ENCODE data around the gene FAM162B.
A peak's percentile ranks its signal among the peaks of the same experiment; 100 is the strongest.
"Not testable (repeated sequence)": the region's sequence is repeated elsewhere in the genome, so short reads cannot be mapped to it uniquely, and the experiment has no call there.

Gene FAM162B

GRCh38 chr6:116764961-116765841, at the start of gene FAM162B:
FAM162B (minus strand) TSS chr6:116765719; CDS start chr6:116765576, 143 bp downstream.
- peak; percentile 15 for DNase-seq

GRCh38 chr6:116812051-116812650, 46.6 kb upstream of the FAM162B start:
- no peak for DNase-seq
- no peak for ATAC-seq

More at GRCh38 chr6:116764961-116765841, at the start of gene FAM162B:
- peak; percentile 45 for ATAC-seq

GRCh38 chr6:116801971-116802370, 36.5 kb upstream of the FAM162B start:
- DNase-seq (no peak), ATAC-seq (no peak)

GRCh38 chr6:116799945-116800344, 34.4 kb upstream of the FAM162B start:
- ATAC-seq (no peak), DNase-seq (no peak)

GRCh38 chr6:116797585-116797984, 32.1 kb upstream of the FAM162B start:
- ATAC-seq (no peak), DNase-seq (no peak)

- no peak for DNase-seq
These were observed 27.7 kb upstream of the FAM162B start for GRCh38 chr6:116793224-116793623.

GRCh38 chr6:116783852-116784251, 18.3 kb upstream of the FAM162B start:
- ATAC-seq: no peak
- no peak for DNase-seq

More at GRCh38 chr6:116793224-116793623, 27.7 kb upstream of the FAM162B start:
- no peak for ATAC-seq

GRCh38 chr6:116779573-116780164, 14.2 kb upstream of the FAM162B start:
- DNase-seq (no peak), ATAC-seq (no peak)

- ATAC-seq: no peak
- no peak for DNase-seq
These were observed 8.4 kb upstream of the FAM162B start for GRCh38 chr6:116773886-116774285.

GRCh38 chr6:116772450-116772849, 6.9 kb upstream of the FAM162B start:
- DNase-seq: no peak
- ATAC-seq: no peak

GRCh38 chr6:116767715-116768114, 2.2 kb upstream of the FAM162B start:
- no peak for DNase-seq
- no peak for ATAC-seq

GRCh38 chr6:116766506-116767176, 1.1 kb upstream of the FAM162B start:
- DNase-seq: no peak
- ATAC-seq: no peak

GRCh38 chr6:116764629-116764960, 924 bp downstream of the FAM162B start:
- DNase-seq (no peak), ATAC-seq (no peak)

- DNase-seq: no peak
- no peak for ATAC-seq
These were observed 1.5 kb downstream of the FAM162B start for GRCh38 chr6:116763906-116764628.

- DNase-seq (no peak), ATAC-seq (no peak)
These were observed 2.5 kb downstream of the FAM162B start for GRCh38 chr6:116763048-116763447.

- DNase-seq: no peak
- no peak for ATAC-seq
These were observed 3.3 kb downstream of the FAM162B start for GRCh38 chr6:116762235-116762634.

- peak; percentile 36 for ATAC-seq
- no peak for DNase-seq
These were observed 3.7 kb downstream of the FAM162B start for GRCh38 chr6:116761779-116762178.

- ATAC-seq (no peak), DNase-seq (no peak)
These were observed 20.3 kb downstream of the FAM162B start for GRCh38 chr6:116745176-116745575.

GRCh38 chr6:116741571-116741970, 23.9 kb downstream of the FAM162B start:
- ATAC-seq (no peak), DNase-seq (no peak)

- not testable (repeated sequence) for DNase-seq, ATAC-seq
These were observed 25.0 kb downstream of the FAM162B start for GRCh38 chr6:116740486-116740885.

GRCh38 chr6:116737004-116737403, 28.5 kb downstream of the FAM162B start:
- DNase-seq (no peak), ATAC-seq (no peak)

- DNase-seq (no peak), ATAC-seq (no peak)
These were observed 35.0 kb downstream of the FAM162B start for GRCh38 chr6:116730513-116730912.
